NCI-H82 treated with DMSO at 0.1 percent for 48 hours (cell line): ENCODE measurements around the gene APOD.
A peak's percentile ranks its signal among the peaks of the same experiment; 100 is the strongest.

ENCODE experiments used
- DNase-seq: peaks from one replicate; lab custom pipeline; 2025; ENCODE audit not compliant: unreplicated experiment; lab: John Stamatoyannopoulos, UW

APOD gene

GRCh38 chr3:195587824-195588223 is 4.1 kb upstream of the APOD start:
- no peak for DNase-seq

GRCh38 chr3:195587406-195587805 is 3.7 kb upstream of the APOD start:
- DNase-seq: no peak

DNA sequence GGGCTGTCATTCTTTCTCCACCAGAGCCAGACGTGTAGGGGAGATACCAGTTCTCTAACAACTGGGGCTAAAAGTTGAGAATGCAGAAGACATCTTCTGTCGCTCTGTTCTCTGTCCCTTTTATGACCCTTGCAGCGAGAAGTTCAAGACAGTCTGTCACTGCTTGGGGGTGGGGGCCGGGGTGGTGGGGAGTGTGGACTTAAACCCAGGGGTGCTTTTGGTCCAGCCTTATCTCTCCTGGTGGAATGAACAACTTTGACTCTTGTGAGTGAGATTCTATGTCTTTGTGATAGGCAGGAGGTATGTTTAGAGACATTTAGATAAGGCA is 767 bp upstream of the APOD start:
- no peak for DNase-seq

DNA sequence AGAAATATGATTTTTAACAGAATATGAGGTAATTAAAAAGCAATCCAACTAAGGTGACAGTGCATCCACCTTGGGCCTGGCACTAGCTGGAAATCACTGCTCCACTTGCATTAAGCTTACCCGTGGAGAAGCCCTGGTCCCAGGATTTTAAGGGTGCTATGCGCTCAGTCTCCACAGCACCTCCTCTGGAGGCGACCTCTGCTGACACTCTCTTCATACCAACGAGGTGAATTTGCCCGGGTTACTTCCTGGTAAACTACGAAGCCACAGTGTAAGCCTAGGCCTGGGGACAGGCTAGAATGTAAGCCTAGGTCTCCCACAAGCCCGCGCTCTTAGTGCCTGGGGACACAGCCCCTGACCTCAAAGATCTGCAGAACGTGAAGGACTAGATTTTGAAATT is 793 bp downstream of the APOD start:
- DNase-seq: no peak

DNA sequence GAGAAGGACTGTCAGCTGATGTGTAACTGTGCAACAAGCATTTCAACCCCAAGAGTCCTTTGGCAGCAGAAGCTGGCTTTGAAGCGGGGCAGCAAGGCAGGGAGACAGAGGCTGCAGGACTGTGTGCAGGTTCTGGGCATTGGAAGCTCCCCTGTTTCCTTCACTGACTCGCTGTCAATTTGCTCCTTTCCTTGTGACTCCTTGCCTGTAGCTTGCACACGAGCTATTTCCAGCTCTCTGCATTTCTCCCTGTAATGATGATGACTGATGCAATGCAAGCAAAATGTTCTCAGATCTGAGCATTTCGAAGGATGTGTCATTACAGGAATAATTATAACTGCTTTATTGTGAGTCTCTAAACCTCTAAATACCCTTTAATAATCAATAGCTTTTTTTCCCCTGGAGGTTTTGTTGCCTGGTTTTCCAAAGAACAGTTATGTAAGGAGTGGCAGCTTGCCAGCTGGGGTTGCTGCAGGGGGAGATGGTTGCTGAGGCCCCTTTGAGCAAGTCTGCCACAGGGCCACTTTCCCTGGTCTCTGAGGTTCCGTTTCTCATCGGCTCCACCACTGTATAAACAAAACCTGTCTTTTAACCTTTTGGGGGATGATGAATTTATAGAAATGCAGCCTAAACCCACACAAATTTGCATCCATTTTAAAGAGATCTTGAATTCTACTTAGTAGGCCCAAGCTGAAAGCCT is 2.8 kb downstream of the APOD start:
- DNase-seq: no peak

- DNase-seq: no peak
Measured at GRCh38 chr3:195579281-195579680, 4.5 kb downstream of the APOD start.

- DNase-seq: no peak
Measured at GRCh38 chr3:195578565-195578964, 5.2 kb downstream of the APOD start.

DNA sequence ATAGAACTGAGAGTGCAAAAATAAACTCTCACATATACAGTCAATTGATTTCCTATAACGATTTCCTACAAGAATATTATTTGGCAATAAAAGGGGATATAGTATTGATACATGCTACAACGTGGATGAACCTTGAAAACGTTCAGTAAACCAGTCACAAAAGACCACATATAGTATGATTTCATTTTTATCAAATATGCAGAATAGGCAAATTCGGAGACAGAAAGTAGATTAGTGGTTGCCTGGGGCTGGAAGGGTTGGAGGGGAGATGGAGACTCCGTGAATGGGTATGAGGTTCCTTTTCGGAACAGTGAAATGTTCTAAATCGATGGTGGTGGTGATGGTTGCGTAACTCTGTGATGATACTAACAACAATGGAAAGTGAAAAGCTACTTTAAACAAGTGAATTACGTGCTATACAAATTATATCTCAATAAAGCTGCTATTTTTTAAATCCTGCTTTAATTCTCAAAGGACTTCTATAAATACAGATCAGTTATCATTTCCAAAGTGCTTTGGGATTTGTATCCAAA is 6.0 kb downstream of the APOD start:
- DNase-seq: no peak

DNA sequence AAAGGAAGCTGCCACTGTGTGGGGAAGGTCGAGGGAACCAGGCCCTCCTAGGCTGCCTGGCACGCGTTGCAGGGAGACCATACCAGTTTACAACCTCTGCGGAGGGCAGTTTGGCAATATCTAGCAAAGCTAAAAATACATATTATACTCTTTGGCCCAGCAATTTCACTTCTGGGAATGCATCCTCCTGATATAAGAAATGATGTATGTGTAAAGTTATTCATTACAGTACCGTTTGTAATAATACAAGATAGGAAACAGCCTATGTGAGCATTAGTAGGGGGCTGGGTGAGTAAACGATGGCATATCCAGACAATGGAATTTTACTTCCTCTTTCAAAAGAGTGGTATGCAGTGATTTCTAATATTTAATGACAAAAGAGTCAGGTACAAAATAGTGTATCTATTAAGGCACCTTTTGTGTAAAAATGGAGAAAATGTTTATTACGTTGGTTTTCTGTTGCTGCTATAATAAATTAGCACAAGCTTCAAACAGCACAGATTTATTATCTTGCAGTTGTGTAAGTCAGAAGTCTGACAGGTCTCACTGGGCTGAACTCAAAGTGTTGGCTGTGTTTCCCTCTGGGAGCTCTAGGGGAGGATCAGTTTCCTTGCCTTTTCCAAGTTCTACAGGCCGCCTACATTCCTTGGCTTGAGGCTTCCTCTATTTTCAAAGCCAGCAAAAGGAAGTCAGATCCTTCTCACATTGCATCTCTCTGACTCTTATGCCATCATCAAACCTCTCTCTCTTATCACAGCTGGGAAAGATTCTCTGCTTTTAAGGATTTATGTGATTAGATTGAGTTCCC is 9.0 kb downstream of the APOD start:
- no peak for DNase-seq

- no peak for DNase-seq
Measured at GRCh38 chr3:195573611-195574496, 9.9 kb downstream of the APOD start.

DNA sequence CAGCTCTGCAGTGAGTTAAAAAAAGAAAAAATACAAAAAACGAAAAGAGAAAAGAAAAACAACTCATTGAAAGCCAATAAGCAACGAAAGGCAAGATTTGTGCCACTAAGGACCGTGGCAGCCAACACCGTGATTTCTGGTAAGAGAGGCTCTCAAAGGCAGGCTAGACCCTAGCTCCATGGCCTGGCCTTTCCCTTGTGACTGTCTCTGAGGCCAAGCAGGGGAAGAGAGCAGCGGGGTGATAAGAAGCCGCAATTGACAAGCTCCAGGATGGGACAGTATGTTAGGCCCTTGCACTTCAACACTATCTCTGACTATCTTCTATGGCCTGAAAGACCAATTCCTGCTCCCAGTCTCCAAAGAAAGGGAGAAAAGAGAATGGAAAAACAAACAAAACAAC is 12.4 kb downstream of the APOD start:
- no peak for DNase-seq

- no peak for DNase-seq
Measured at GRCh38 chr3:195570912-195571311, 12.8 kb downstream of the APOD start.

DNA sequence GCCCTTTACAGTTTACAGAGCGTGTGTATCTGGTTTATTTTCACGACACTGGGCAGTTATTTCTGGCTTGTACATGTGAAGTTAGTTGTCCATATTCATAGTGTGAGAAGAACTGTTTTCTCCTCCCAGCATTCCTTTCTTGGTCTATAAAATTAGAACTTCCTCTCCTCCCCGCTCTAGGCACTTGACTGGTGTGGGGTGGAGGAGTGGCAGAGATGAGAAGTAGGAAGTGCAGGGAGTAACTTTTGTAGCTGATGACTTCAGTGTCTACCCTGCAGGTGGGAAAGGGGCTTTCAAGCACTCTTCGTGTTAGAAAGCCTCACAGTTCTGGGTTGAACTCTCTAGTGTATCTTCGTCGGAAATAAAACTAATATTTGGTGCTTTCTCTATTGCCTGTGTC is 13.4 kb downstream of the APOD start:
- DNase-seq: no peak

DNA sequence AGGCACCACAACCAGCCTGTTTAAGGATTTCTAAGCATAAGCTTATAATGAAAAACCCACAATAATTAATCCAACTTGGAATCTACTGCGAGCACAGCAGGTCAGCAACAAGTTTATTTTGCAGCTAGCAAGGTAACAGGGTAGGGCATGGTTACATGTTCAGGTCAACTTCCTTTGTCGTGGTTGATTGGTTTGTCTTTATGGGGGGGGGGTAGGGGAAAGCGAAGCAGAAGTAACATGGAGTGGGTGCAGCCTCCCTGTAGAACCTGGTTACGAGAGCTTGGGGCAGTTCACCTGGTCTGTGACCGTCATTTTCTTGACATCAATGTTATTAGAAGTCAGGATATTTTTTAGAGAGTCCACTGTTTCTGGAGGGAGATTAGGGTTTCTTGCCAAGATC is 15.1 kb downstream of the APOD start:
- DNase-seq: no peak

DNA sequence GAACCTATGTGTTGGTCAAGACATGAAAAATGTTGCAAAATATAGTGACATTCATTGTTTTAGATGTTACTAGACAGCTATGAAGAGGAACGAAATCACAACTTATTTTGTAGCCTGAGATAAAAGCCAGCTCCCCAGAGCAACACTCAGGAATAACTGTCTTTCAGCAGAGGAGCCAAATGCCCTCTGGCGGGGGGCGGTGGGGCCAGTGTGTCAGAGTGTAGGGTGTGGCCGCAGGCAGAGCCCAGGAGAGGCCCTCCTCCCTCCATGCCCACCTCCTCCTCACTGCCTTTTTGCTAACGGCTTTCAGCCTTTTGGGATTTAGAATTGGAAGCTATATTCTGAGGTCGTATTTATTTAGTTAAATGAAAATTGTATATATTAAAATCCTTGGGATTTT is 16.9 kb downstream of the APOD start:
- DNase-seq: no peak

DNA sequence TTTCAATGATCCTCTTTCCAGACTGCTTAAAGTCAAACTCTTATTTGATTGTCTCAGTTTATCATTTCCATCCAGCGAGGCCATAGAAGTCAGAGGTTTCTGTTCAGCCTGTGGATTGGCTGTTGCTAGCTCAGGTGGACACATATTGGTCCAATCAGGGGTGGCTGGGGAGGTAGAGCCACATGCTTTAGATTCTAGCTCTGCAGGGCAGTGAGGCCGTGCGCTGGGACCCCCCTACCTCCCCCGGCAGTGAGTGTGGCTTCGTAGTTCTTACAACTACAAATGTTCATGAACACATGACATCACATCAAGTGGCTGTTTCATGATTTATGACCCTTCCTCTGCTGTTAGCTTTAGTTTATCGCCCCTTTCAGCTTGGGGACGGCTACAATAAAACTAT is 18.0 kb downstream of the APOD start:
- DNase-seq: no peak

DNA sequence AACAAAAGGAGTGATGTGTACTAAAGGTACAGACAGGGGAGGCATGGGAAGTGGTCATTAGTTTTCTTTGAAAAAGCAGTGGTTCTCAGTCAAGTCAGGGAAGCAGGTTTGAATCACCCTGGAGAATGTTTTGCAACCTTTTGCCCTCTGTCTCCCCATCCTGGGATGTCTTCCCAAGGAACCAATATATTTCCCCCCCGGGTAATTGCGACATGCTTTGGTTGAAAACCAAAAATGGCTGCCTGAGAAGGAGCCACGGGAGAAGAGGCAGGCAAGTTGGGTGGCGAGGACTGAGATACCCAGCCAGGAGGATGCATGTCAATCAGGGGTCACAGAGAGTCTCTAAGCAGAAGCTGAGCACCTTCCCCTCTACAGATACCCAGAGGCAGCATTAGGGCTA is 20.4 kb downstream of the APOD start:
- no peak for DNase-seq

DNA sequence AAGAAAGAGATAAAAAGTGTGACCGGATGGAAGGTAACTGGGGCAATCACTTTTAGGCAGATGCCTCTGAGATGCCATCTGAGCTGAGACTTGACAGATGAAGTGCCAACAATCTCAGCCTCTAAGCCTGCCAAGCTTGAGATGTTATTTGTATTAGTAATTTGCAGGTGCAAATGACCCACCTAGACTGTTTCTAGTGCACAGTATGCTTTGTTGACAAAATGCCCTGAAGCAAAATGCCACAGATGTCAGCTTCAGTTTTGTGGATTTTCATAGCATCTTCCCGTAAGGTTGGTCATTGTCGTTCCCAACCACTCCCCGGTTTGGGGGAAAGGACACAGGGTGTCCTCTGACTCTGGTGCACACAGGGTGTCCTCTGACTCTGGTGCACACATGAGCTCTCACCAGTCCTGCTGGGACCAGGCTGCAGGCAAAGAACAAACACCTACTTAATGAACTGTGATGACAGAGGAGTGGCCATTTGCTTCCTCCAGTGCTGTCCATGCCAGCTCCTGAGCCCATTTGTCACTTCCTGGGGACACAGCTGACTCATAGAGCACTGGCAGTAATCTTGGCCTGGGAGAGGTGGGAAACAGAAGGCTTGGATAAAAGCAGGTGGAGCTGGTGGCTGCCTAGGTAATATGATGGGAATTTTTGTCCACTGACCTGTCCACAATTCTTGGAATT is 23.9 kb downstream of the APOD start:
- DNase-seq: no peak

DNA sequence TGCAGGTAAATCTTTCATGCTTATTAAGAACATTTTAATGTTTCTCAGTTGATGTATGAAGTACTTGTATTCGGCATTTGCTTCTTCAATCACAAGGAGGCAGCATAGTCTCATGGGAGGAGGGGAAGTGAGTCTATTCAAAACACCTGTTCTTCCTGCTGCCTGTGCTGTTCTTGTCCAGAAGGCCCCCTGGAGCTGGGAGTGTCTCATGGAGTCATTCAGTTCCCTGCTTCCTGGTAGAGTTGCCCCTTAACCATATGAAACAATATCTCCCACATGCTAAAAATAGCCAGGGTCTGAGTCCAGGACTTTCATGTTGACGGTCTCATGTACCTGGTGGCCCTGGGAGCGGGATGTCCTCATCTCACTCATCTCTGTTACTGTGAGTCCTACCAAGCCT is 25.1 kb downstream of the APOD start:
- DNase-seq: peak; percentile 70

DNA sequence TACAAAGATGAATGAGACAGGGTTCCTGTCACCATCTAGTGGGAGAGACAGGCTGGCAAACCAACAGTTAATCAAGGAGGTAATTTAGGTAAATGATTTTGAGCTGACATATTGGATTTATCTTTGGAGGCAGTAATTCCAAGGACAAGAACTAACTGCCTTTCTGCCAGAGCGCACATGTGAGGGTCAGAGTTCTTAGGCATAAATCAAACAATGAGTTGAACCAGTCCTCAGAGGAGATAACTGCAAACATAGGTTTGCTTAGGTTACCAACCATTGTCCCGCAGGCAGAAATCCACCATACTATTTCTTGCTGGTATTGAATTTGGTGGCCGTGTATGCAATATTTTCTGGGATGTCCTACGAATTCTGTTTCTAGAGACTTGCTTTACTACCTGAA is 26.4 kb downstream of the APOD start:
- peak; percentile 47 for DNase-seq

- DNase-seq: no peak
Measured at GRCh38 chr3:195556390-195556789, 27.4 kb downstream of the APOD start.
